BLaER1 (cell line): ENCODE measurements around the gene CD302.
"Not testable (repeated sequence)": the region's sequence is repeated elsewhere in the genome, so short reads cannot be mapped to it uniquely, and the experiment has no call there.

Experiments used
- H3K27ac ChIP-seq: shearing (Covaris generic); formaldehyde crosslinking; 2 replicates; pipeline ENCODE4 v1.8.1; 2022
- H3K27me3 ChIP-seq: shearing (Covaris generic); formaldehyde crosslinking; 2 replicates; pipeline ENCODE4 v1.8.1; 2022
- H3K36me3 ChIP-seq: shearing (Covaris generic); formaldehyde crosslinking; 2 replicates; pipeline ENCODE4 v1.8.1; 2022
- H3K4me1 ChIP-seq: shearing (Covaris generic); formaldehyde crosslinking; 2 replicates; pipeline ENCODE4 v1.8.1; 2022
- H3K4me2 ChIP-seq: shearing (Covaris generic); formaldehyde crosslinking; 2 replicates; pipeline ENCODE4 v1.8.1; 2022
- H3K4me3 ChIP-seq: shearing (Covaris generic); formaldehyde crosslinking; 2 replicates; pipeline ENCODE4 v1.8.1; 2022
- H3K9ac ChIP-seq: shearing (Covaris generic); formaldehyde crosslinking; 2 replicates; pipeline ENCODE4 v1.8.1; 2022
- H3K9me3 ChIP-seq: shearing (Covaris generic); formaldehyde crosslinking; 2 replicates; pipeline ENCODE4 v1.8.1; 2022
- H4K20me1 ChIP-seq: shearing (Covaris generic); formaldehyde crosslinking; 2 replicates; pipeline ENCODE4 v1.8.1; 2022
- Cebpa-rat ChIP-seq: shearing (Covaris generic); IDR thresholded peaks from 2 replicates; pipeline ENCODE4 v1.8.1; 2022

Gene CD302

GRCh38 chr2:159797543-159798375, at the start of gene CD302:
CD302 (minus strand) TSS chr2:159798208; CDS start chr2:159798198, 10 bp downstream.
- Histone ChIP-seq H4K20me1 (peaks cover 34% of the 10 kb centered on the region), H3K36me3 (no peaks in the 10 kb centered on the region; the same call in 1 of the 2 replicates), H3K27ac (no peak within 1 kb of the TSS), H3K27me3 (peaks cover 52% of the 10 kb centered on the region), H3K4me1 (peaks cover 18% of the 10 kb centered on the region), H3K4me3 (0 out of 2 replicates have a peak within 1 kb of the TSS, but pooled peaks have one; percentile 44), H3K9ac (no peak within 1 kb of the TSS), H3K4me2 (peak within 1 kb of the TSS; percentile 24; the same call in 1 of the 2 replicates), H3K9me3 (peaks cover 17% of the 10 kb centered on the region)
- no peak for TF ChIP-seq Cebpa-rat

DNA sequence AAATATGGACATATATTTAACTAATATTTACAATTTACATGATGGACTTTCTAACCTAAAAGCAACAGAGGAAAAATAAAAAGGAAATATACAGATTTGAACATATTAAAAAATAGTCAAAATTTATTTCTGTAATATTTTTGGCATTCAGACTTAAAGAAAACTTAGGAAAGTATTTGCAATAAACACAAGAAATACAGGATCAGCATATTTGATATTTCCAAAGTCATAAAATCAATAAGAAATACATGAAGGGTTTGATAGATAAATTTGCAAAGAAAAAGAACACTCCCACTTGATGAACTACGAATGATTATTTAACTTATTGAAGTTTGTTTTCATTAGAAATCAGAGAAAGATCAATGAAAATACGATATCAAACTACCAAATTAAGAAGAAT, 48.6 kb upstream of the CD302 start:
- H3K9me3 ChIP-seq, result no peaks in the 10 kb centered on the region
- no peaks in the 10 kb centered on the region for H4K20me1 ChIP-seq
- TF ChIP-seq Cebpa-rat, result no peak
- no peak overlapping the region for H3K4me3 ChIP-seq
- no peaks in the 10 kb centered on the region for H3K27me3 ChIP-seq
- no peak overlapping the region for H3K4me2 ChIP-seq
- no peak overlapping the region for H3K9ac ChIP-seq
- H3K27ac ChIP-seq, result no peak overlapping the region
- H3K4me1 ChIP-seq, result no peaks in the 10 kb centered on the region
- peaks cover 40% of the 10 kb centered on the region for H3K36me3 ChIP-seq

DNA sequence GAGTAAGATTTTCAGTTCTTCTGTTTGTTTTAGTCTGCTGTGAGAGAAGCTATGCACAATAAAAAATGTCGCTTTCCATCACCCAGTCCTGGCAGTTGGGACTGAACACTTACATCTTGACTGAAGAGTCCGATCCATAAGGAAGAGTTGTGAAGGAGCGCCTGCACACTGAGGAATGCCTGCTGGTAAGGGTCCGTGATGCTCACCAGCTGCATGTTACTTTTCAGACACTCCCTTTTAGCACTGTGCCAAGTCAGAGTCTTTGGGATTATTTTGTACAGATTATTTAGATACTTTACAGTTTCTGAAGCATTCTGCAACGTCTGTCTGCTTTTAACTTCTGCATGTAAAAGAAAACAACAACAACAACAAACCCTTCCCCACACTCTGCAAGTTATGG, 42.6 kb upstream of the CD302 start:
- no peak overlapping the region for H3K4me3 ChIP-seq
- no peaks in the 10 kb centered on the region for H3K27me3 ChIP-seq
- no peak for TF ChIP-seq Cebpa-rat
- no peak overlapping the region for H3K4me2 ChIP-seq
- no peaks in the 10 kb centered on the region for H4K20me1 ChIP-seq
- peaks cover 32% of the 10 kb centered on the region for H3K36me3 ChIP-seq
- no peaks in the 10 kb centered on the region for H3K9me3 ChIP-seq
- H3K27ac ChIP-seq, result no peak overlapping the region
- no peak overlapping the region for H3K9ac ChIP-seq
- H3K4me1 ChIP-seq, result no peaks in the 10 kb centered on the region

DNA sequence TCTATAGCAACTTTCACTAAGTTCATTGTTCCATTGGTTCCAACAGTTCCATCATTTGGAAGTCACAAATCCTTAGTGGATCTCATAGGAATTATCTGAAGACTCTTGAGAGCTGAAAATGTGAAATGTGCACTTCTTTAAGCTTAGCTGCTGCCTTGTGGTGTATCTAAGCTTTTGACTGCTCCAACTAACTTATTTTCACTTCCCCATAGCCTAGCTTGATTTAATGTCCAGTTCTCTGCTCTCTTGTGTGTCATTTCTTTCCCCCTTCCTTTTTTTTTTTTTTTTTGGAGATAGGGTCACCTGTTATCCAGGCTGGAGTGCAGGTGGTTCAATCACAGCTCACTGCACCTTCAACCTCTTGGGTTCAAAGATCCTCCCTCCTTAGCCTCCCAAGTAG, 34.9 kb upstream of the CD302 start:
- no peak overlapping the region for H3K27ac ChIP-seq
- H3K27me3 ChIP-seq, result no peaks in the 10 kb centered on the region
- H3K9me3 ChIP-seq, result no peaks in the 10 kb centered on the region; the same call in 1 of the 2 replicates
- no peaks in the 10 kb centered on the region for H4K20me1 ChIP-seq
- no peaks in the 10 kb centered on the region for H3K4me1 ChIP-seq
- no peak overlapping the region for H3K9ac ChIP-seq
- no peak for TF ChIP-seq Cebpa-rat
- peaks cover 37% of the 10 kb centered on the region for H3K36me3 ChIP-seq
- H3K4me3 ChIP-seq, result no peak overlapping the region
- H3K4me2 ChIP-seq, result no peak overlapping the region

DNA sequence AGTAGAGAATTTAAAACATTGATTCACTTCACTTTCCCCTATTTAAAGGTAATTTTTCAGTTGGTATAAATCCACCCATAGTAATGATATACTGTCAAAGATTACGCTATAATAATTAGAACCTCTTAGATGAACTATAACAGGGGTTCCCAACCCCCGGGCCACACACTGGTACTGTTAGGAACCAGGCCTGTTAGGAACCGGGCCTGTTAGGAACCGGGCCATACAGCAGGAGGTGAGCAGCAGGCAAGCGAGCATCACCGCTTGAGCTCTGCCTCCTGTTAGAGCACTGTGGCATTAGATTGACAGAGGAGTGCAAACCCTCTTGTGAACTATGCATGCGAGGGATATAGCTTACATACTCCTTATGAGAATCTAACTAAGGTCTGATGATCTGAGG, 34.0 kb upstream of the CD302 start:
- no peak overlapping the region for H3K27ac ChIP-seq
- H3K4me2 ChIP-seq, result no peak overlapping the region
- H3K4me1 ChIP-seq, result no peaks in the 10 kb centered on the region
- no peaks in the 10 kb centered on the region for H3K27me3 ChIP-seq
- no peak overlapping the region for H3K9ac ChIP-seq
- H4K20me1 ChIP-seq, result no peaks in the 10 kb centered on the region
- H3K4me3 ChIP-seq, result no peak overlapping the region
- TF ChIP-seq Cebpa-rat, result no peak
- H3K36me3 ChIP-seq, result peaks cover 42% of the 10 kb centered on the region
- H3K9me3 ChIP-seq, result peaks cover 8% of the 10 kb centered on the region

DNA sequence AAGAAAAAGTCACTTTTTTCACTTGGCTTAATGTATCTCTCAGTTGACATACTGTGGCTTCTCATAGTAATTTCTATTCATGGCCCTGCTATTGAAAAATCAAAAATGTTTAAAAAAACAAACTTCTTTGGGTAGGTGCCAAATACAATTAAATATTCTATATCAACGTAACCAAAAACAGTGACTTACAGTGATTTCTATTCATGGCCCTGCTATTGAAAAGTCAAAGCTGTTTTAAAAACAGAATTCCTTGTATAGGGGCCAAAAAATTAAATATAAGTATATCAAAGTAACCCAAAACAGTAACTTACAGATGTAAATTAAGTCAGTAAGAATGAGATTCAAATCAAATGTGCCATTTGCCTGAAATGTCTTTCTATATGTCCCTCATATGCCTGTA, 31.4 kb upstream of the CD302 start:
- Histone ChIP-seq H3K27ac (no peak overlapping the region), H3K4me3 (no peak overlapping the region), H4K20me1 (no peaks in the 10 kb centered on the region), H3K4me1 (no peaks in the 10 kb centered on the region), H3K27me3 (no peaks in the 10 kb centered on the region), H3K9ac (no peak overlapping the region), H3K36me3 (peaks cover 34% of the 10 kb centered on the region), H3K4me2 (no peak overlapping the region), H3K9me3 (peaks cover 8% of the 10 kb centered on the region)
- no peak for TF ChIP-seq Cebpa-rat

DNA sequence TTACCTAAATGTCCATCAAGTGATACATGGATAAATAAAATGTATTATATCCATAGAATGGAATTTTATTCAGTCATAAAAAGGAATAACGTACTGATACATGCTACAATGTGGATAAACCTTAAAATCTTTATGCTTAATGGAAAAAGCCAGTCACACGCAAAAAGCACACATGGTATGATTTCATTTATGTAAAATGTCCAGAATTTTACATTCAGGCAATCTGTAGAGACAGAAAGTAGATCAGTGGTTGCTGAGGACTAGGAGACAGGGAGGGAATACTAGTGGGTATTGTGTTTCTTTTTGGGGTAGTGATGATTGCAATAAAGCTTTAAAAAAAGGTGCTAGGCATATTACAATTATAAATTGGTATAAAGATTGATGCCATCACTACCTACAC, 30.7 kb upstream of the CD302 start:
- no peaks in the 10 kb centered on the region for H3K27me3 ChIP-seq
- no peaks in the 10 kb centered on the region for H4K20me1 ChIP-seq
- H3K4me1 ChIP-seq, result no peaks in the 10 kb centered on the region
- no peak overlapping the region for H3K4me3 ChIP-seq
- H3K4me2 ChIP-seq, result no peak overlapping the region
- no peak overlapping the region for H3K9ac ChIP-seq
- H3K27ac ChIP-seq, result no peak overlapping the region
- H3K9me3 ChIP-seq, result peaks cover 8% of the 10 kb centered on the region
- peaks cover 28% of the 10 kb centered on the region for H3K36me3 ChIP-seq
- no peak for TF ChIP-seq Cebpa-rat

DNA sequence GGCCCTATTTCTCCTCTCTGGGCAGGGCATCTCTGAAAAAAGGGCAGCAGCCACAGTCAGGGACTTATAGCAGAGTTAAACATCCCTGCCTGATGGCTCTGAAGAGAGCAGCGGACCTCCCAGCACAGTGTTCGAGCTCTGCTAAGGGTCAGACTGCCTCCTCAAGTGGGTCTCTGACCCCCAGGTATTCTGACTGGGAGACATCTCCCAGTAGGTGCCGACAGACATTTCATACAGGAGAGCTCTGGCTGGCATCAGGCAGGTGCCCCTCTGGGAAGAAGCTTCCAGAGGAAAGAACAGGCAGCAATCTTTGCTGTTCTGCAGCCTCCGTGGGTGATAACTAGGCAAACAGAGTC, 24.4 kb upstream of the CD302 start:
- H3K27ac ChIP-seq, H3K4me1 ChIP-seq, H3K27me3 ChIP-seq, H3K4me3 ChIP-seq, H3K9me3 ChIP-seq, H3K4me2 ChIP-seq, H3K9ac ChIP-seq, H4K20me1 ChIP-seq: not testable (repeated sequence)
- peaks cover 18% of the 10 kb centered on the region for H3K36me3 ChIP-seq

DNA sequence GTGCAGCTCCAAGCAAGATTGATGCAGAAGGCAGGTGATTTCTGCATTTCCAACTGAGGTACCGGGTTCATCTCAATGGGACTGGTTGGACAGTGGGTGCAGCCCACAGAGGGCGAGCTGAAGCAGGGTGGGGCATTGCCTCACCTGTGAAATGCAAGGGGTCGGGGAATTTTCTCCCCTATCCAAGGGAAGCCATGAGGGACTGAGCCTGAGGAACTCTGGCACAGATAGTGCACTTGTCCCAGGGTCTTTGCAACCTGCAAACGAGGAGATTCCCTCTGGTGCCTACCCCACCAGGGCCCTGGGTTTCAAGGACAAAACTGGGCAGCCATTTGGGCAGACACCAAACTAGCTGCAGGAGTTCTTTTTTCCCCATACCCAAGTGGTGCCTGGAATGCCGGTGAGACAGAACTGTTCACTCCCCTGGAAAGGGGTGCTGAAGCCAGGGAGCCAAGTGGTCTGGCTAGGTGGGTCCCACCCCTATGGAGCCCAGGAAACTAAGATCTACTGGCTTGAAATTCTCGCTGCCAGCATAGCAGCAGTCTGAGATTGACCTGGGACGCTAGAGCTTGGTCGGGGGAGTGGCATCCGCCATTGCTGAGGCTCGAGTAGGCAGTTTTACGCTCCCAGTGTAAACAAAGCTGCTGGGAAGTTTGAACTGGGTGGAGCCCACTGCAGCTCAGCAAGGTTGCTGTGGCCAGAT, 23.9 kb upstream of the CD302 start:
- H3K27me3 ChIP-seq, H4K20me1 ChIP-seq, H3K4me3 ChIP-seq, H3K27ac ChIP-seq, H3K9me3 ChIP-seq, H3K9ac ChIP-seq, H3K4me1 ChIP-seq, H3K4me2 ChIP-seq: not testable (repeated sequence)
- H3K36me3 ChIP-seq, result peaks cover 15% of the 10 kb centered on the region

GRCh38 chr2:159818940-159819339, 20.9 kb upstream of the CD302 start:
- H3K27me3 ChIP-seq, result no peaks in the 10 kb centered on the region
- H3K9me3 ChIP-seq, result peaks cover 4% of the 10 kb centered on the region; the same call in 1 of the 2 replicates
- no peak overlapping the region for H3K27ac ChIP-seq
- peaks cover 36% of the 10 kb centered on the region for H3K36me3 ChIP-seq
- H3K4me3 ChIP-seq, result no peak overlapping the region
- no peaks in the 10 kb centered on the region for H4K20me1 ChIP-seq
- no peak overlapping the region for H3K4me2 ChIP-seq
- no peak for TF ChIP-seq Cebpa-rat
- no peaks in the 10 kb centered on the region for H3K4me1 ChIP-seq
- no peak overlapping the region for H3K9ac ChIP-seq
